H1 (cell line): ENCODE measurements around the gene FAM228B.

Experiments used
- EZH2 ChIP-seq: fragments of 200-600 bp; sonication (generic); IDR thresholded peaks from 2 replicates; pipeline ENCODE4 v1.7.1; 2012; ENCODE audit warnings: low read depth, mild to moderate bottlenecking, moderate library complexity, low read length, inconsistent platforms; ENCODE audit not compliant: severe bottlenecking
- POLR2A ChIP-seq, 2 experiments: IDR thresholded peaks; 1 replicate in 1 of 2; 2 replicates in 1 of 2; pipeline ENCODE4 v1.6.1; 2011; ENCODE audit warnings: low read depth in 2 of 2, low read length in 2 of 2, mild to moderate bottlenecking in 2 of 2; ENCODE audit errors: control extremely low read depth in 1 of 2
- SIN3A ChIP-seq, 2 experiments: IDR thresholded peaks in 1 of 2; conservative IDR thresholded peaks in 1 of 2; 2 replicates each; pipeline ENCODE4 v1.6.1; 2011 to 2012; ENCODE audit warnings: low read length in 2 of 2, improper control_type of control experiment in 1 of 2, low read depth in 1 of 2, mild to moderate bottlenecking in 1 of 2
- TAF1 ChIP-seq: IDR thresholded peaks from 2 replicates; pipeline ENCODE4 v1.6.1; 2011; ENCODE audit warnings: mild to moderate bottlenecking, low read depth, low read length
- ZNF274 ChIP-seq: IDR thresholded peaks from 2 replicates; pipeline ENCODE4 v1.7.0; 2012; ENCODE audit warnings: low read length, borderline replicate concordance; ENCODE audit errors: extremely low read depth
- TF ChIP-seq, protein P1 (sequence below), 3 experiments: IDR thresholded peaks; 1 replicate in 2 of 3; 2 replicates in 1 of 3; pipeline versions ENCODE4 v1.5.1 to v1.6.1; 2011; ENCODE audit warnings: low read length in 3 of 3, mild to moderate bottlenecking in 3 of 3, inconsistent platforms in 2 of 3, low read depth in 1 of 3, moderate library complexity in 1 of 3; ENCODE audit not compliant: insufficient read depth in 1 of 3; ENCODE audit errors: control extremely low read depth in 1 of 3

DNA sequence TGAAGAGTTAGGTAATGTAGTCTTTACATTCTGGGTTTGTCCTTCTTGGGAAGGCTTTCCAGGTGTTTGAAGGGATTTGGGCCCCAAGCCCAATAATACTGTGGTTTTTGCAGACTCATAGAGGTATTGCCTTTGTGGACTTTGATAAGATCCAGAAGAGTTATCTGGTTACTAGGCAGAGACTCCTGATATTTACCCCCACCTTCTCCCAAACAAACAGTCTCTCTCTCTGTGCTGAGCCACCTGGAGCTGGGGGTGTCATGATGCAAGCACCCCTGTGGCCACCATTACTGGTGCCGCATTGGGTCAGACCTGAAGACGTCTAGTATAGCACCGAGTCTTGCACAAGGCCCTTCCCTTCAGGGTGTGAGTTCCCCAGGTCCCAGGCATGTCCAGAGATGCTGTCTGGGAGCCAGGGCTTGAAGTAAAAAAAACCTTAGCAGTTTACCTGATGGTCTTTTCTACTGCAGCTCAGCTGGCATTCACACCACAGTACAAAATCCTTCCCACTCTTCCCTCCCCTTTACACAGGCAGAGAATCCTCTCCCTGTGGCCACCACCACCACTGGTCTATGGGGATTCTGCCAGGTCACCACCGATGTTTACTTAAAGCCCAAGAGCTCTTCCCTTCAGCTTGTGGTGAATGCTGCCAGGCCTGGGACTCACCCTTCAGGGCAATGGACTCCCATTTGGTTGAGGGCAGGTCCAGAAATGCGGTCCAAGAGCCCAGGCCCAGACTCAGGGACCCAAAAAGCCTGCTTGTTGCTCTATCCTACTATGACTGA is 29.3 kb downstream of the FAM228B start:
- TF ChIP-seq, protein P1, sequence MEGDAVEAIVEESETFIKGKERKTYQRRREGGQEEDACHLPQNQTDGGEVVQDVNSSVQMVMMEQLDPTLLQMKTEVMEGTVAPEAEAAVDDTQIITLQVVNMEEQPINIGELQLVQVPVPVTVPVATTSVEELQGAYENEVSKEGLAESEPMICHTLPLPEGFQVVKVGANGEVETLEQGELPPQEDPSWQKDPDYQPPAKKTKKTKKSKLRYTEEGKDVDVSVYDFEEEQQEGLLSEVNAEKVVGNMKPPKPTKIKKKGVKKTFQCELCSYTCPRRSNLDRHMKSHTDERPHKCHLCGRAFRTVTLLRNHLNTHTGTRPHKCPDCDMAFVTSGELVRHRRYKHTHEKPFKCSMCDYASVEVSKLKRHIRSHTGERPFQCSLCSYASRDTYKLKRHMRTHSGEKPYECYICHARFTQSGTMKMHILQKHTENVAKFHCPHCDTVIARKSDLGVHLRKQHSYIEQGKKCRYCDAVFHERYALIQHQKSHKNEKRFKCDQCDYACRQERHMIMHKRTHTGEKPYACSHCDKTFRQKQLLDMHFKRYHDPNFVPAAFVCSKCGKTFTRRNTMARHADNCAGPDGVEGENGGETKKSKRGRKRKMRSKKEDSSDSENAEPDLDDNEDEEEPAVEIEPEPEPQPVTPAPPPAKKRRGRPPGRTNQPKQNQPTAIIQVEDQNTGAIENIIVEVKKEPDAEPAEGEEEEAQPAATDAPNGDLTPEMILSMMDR (IDR thresholded peaks at IDR 0.05; ENCODE audit: control extremely low read depth in 1 of 3, insufficient read depth in 1 of 3, low read depth in 1 of 3, low read length in 3 of 3): no peak
- TF ChIP-seq TAF1 (no peak), ZNF274 (no peak), EZH2 (no peak), SIN3A (conservative IDR thresholded peaks at IDR 0.05 in 1 of 2, IDR thresholded peaks at IDR 0.05 in 1 of 2; ENCODE audit: low read depth in 1 of 2, low read length in 2 of 2) (no peak), POLR2A (IDR thresholded peaks at IDR 0.05; ENCODE audit: control extremely low read depth in 1 of 2, low read depth in 2 of 2, low read length in 2 of 2) (no peak)
